ENCODE results near the gene CDYL.

CDYL gene

GRCh38 chr6:4774715-4775493 is 1.3 kb upstream of the CDYL start:
- peak; percentile 33 to 54 for DNase-seq

GRCh38 chr6:4775494-4776130 is 592 bp upstream of the CDYL start:
- DNase-seq = peak; percentile 24 to 78

GRCh38 chr6:4776493-4777393 is 539 bp downstream of the CDYL start:
- DNase-seq = peak; percentile 10 to 82

- no peak for DNase-seq
These were observed 1.3 kb downstream of the CDYL start for GRCh38 chr6:4777394-4777935.

GRCh38 chr6:4778086-4778485 is 1.9 kb downstream of the CDYL start:
- DNase-seq = no peak

GRCh38 chr6:4780360-4780812 is 4.2 kb downstream of the CDYL start:
- no peak for DNase-seq

GRCh38 chr6:4781426-4781825 is 5.2 kb downstream of the CDYL start:
- DNase-seq = no peak

GRCh38 chr6:4781967-4782575 is 5.9 kb downstream of the CDYL start:
- DNase-seq = no peak

GRCh38 chr6:4786996-4787395 is 10.8 kb downstream of the CDYL start:
- DNase-seq = no peak

- no peak for DNase-seq
These were observed 12.3 kb downstream of the CDYL start for GRCh38 chr6:4788482-4788881.

- peak in 1 of 2 experiments; percentile 5 for DNase-seq
These were observed 12.9 kb downstream of the CDYL start for GRCh38 chr6:4788953-4789584.

- no peak for DNase-seq
These were observed 14.1 kb downstream of the CDYL start for GRCh38 chr6:4790158-4790899.

- DNase-seq = no peak
These were observed 18.0 kb downstream of the CDYL start for GRCh38 chr6:4794140-4794707.

- DNase-seq = no peak
These were observed 21.4 kb downstream of the CDYL start for GRCh38 chr6:4797587-4797986.

- no peak for DNase-seq
These were observed 23.7 kb downstream of the CDYL start for GRCh38 chr6:4799912-4800311.

- no peak for DNase-seq
These were observed 24.5 kb downstream of the CDYL start for GRCh38 chr6:4800662-4801061.

- no peak for DNase-seq
These were observed 25.4 kb downstream of the CDYL start for GRCh38 chr6:4801491-4802110.

GRCh38 chr6:4802312-4802935 is 26.2 kb downstream of the CDYL start:
- no peak for DNase-seq

- DNase-seq = no peak
These were observed 27.1 kb downstream of the CDYL start for GRCh38 chr6:4803343-4803744.

GRCh38 chr6:4804095-4804494 is 27.9 kb downstream of the CDYL start:
- DNase-seq = no peak
